ENCODE data around the gene TNNT2.

Gene TNNT2

GRCh38 chr1:201385299-201385891 is 7.9 kb upstream of the TNNT2 start:
- TF ChIP-seq CTCF (IDR thresholded peaks at IDR 0.05; ENCODE audit: low read depth, low read length): peak; percentile 73
- no peak for DNase-seq (ENCODE audit: extremely low read depth, low read depth)

GRCh38 chr1:201384406-201384782 is 6.9 kb upstream of the TNNT2 start:
- no peak for TF ChIP-seq CTCF (IDR thresholded peaks at IDR 0.05; ENCODE audit: low read depth, low read length)
- no peak for DNase-seq (ENCODE audit: extremely low read depth, low read depth)

- no peak for TF ChIP-seq CTCF (IDR thresholded peaks at IDR 0.05; ENCODE audit: low read depth, low read length)
- DNase-seq (ENCODE audit: extremely low read depth, low read depth): peak; percentile 57
Observed at GRCh38 chr1:201383647-201384405, 6.3 kb upstream of the TNNT2 start.

GRCh38 chr1:201381130-201381529 is 3.6 kb upstream of the TNNT2 start:
- no peak for TF ChIP-seq CTCF (IDR thresholded peaks at IDR 0.05; ENCODE audit: low read depth, low read length)
- DNase-seq (ENCODE audit: extremely low read depth, low read depth): no peak

- no peak for TF ChIP-seq CTCF (IDR thresholded peaks at IDR 0.05; ENCODE audit: low read depth, low read length)
- DNase-seq (ENCODE audit: extremely low read depth, low read depth): no peak
Observed at GRCh38 chr1:201379733-201380242, 2.3 kb upstream of the TNNT2 start.

- TF ChIP-seq CTCF (IDR thresholded peaks at IDR 0.05; ENCODE audit: low read depth, low read length): no peak
- DNase-seq (ENCODE audit: extremely low read depth, low read depth): no peak
Observed at GRCh38 chr1:201378804-201379203, 1.3 kb upstream of the TNNT2 start.

Data from AG09319 (cell line).